Muscle of leg (tissue), 11 donors: ENCODE measurements around the gene SYPL2. TPM values are rescaled to one million over a fixed set of nuclear protein-coding genes. Genes with fewer than 3 reads are reported as not detected.

ENCODE experiments used
- DNase-seq: peaks from one replicate; pipeline ENCODE4 v3.0.0; 2013
- H3K27ac ChIP-seq: one replicate; pipeline ENCODE4 v1.5.1; 2013; ENCODE audit warnings: mild to moderate bottlenecking, low read length, control low read depth
- H3K27me3 ChIP-seq: one replicate; pipeline ENCODE4 v1.6.1; 2013; ENCODE audit warnings: low read length; ENCODE audit not compliant: control insufficient read depth, insufficient read depth
- H3K36me3 ChIP-seq: one replicate; pipeline ENCODE4 v1.6.1; 2013; ENCODE audit warnings: low read length; ENCODE audit not compliant: control insufficient read depth, insufficient read depth
- H3K4me1 ChIP-seq: one replicate; pipeline ENCODE4 v1.6.1; 2013; ENCODE audit warnings: low read length; ENCODE audit not compliant: control insufficient read depth, insufficient read depth
- H3K4me3 ChIP-seq: one replicate; pipeline ENCODE4 v1.5.1; 2013; ENCODE audit warnings: low read length, control low read depth
- H3K9me3 ChIP-seq: replicated peaks from 2 replicates; pipeline ENCODE4 v1.6.1; 2013; ENCODE audit warnings: low read depth, low read length; ENCODE audit not compliant: control insufficient read depth
- WGBS: methylation state at CpG from one replicate; pipeline ENCODE4 v1.1.5; 2013; ENCODE audit warnings: missing lambda C conversion rate; ENCODE audit not compliant: insufficient coverage; 5-methylcytosine and 5-hydroxymethylcytosine counted together
- polyA plus RNA-seq, 8 donors: library from polyadenylated mRNA; unstranded; fragments of 120-200 nt; gene quantifications; one replicate each; pipeline versions ENCODE4 v1.2.1 to v1.2.3, GENCODE V29; 2013; ENCODE audit warnings: inconsistent platforms in 1 of 8, low replicate concordance in 1 of 8; ENCODE audit not compliant: insufficient read length in 8 of 8, insufficient read depth in 1 of 8
- total RNA-seq: library from RNA; stranded (reverse); fragments of 120-200 nt; gene quantifications from one replicate; pipeline ENCODE4 v1.2.4, GENCODE V29; 2013

SYPL2 gene
- total and polyA plus RNA-seq, 9 donors: 57.3 to 258 (median 195) TPM

GRCh38 chr1:109488201-109488600 is 21.9 kb downstream of the SYPL2 start:
- Histone ChIP-seq H3K4me3 (no peak overlapping the region), H3K27ac (no peak overlapping the region), H3K4me1 (peaks cover 24% of the 10 kb centered on the region), H3K27me3 (no peaks in the 10 kb centered on the region), H3K9me3 (no peaks in the 10 kb centered on the region), H3K36me3 (peaks cover 66% of the 10 kb centered on the region)
- WGBS: 78% methylated on average over 4 of the region's 5 CpGs
- no peak for DNase-seq

- H3K9me3 ChIP-seq: no peaks in the 10 kb centered on the region
- no peak overlapping the region for H3K27ac ChIP-seq
- 92% methylated on average over 11 of the region's 12 CpGs for WGBS
- H3K4me3 ChIP-seq: no peak overlapping the region
- no peak for DNase-seq
- H3K36me3 ChIP-seq: peaks cover 66% of the 10 kb centered on the region
- no peaks in the 10 kb centered on the region for H3K27me3 ChIP-seq
- H3K4me1 ChIP-seq: peaks cover 27% of the 10 kb centered on the region
Observed at GRCh38 chr1:109488696-109489095, 22.4 kb downstream of the SYPL2 start.

GRCh38 chr1:109490029-109490933 is 23.9 kb downstream of the SYPL2 start:
- Histone ChIP-seq H3K36me3 (peaks cover 68% of the 10 kb centered on the region), H3K4me1 (peaks cover 26% of the 10 kb centered on the region), H3K27me3 (no peaks in the 10 kb centered on the region), H3K27ac (no peak overlapping the region), H3K4me3 (no peak overlapping the region), H3K9me3 (no peaks in the 10 kb centered on the region)
- WGBS: 78% methylated on average over 6 of the region's 11 CpGs
- DNase-seq: peak; percentile 79

GRCh38 chr1:109490934-109491302 is 24.6 kb downstream of the SYPL2 start:
- no peaks in the 10 kb centered on the region for H3K27me3 ChIP-seq
- peaks cover 72% of the 10 kb centered on the region for H3K36me3 ChIP-seq
- H3K4me1 ChIP-seq: peaks cover 24% of the 10 kb centered on the region
- no peaks in the 10 kb centered on the region for H3K9me3 ChIP-seq
- DNase-seq: no peak
- 75% methylated on average over 5 of the region's 11 CpGs for WGBS
- H3K4me3 ChIP-seq: no peak overlapping the region
- no peak overlapping the region for H3K27ac ChIP-seq

- Histone ChIP-seq H3K27me3 (no peaks in the 10 kb centered on the region), H3K4me1 (peaks cover 24% of the 10 kb centered on the region), H3K4me3 (no peak overlapping the region), H3K9me3 (no peaks in the 10 kb centered on the region), H3K27ac (no peak overlapping the region), H3K36me3 (peaks cover 73% of the 10 kb centered on the region)
- WGBS: 100% methylated on average over 6 of the region's 8 CpGs
- no peak for DNase-seq
Observed at GRCh38 chr1:109491372-109491771, 25.0 kb downstream of the SYPL2 start.

GRCh38 chr1:109492779-109493178 is 26.4 kb downstream of the SYPL2 start:
- Histone ChIP-seq H3K9me3 (no peaks in the 10 kb centered on the region), H3K27me3 (no peaks in the 10 kb centered on the region), H3K36me3 (peaks cover 72% of the 10 kb centered on the region), H3K4me1 (peaks cover 33% of the 10 kb centered on the region), H3K4me3 (no peak overlapping the region), H3K27ac (no peak overlapping the region)
- WGBS: 42% methylated on average over 4 of the region's 4 CpGs
- no peak for DNase-seq

GRCh38 chr1:109493227-109493626 is 26.9 kb downstream of the SYPL2 start:
- Histone ChIP-seq H3K9me3 (no peaks in the 10 kb centered on the region), H3K4me1 (peaks cover 37% of the 10 kb centered on the region), H3K27ac (peak overlapping the region; percentile 67), H3K36me3 (peaks cover 68% of the 10 kb centered on the region), H3K4me3 (no peak overlapping the region), H3K27me3 (no peaks in the 10 kb centered on the region)
- DNase-seq: no peak
- 35% methylated on average over 3 of the region's 4 CpGs for WGBS

GRCh38 chr1:109493805-109494539 is 27.6 kb downstream of the SYPL2 start, which contains the start of gene CYB561D1:
Gene CYB561D1, plus strand, starts transcription at chr1:109494094. Its CDS starts 46 bp downstream, at chr1:109494140.
- H3K9me3 ChIP-seq: no peaks in the 10 kb centered on the region
- no peaks in the 10 kb centered on the region for H3K27me3 ChIP-seq
- H3K36me3 ChIP-seq: peaks cover 60% of the 10 kb centered on the region
- H3K4me1 ChIP-seq: peaks cover 42% of the 10 kb centered on the region
- H3K27ac ChIP-seq: peak within 1 kb of the TSS; percentile 78
- peak within 1 kb of the TSS; percentile 95 for H3K4me3 ChIP-seq
- DNase-seq: peak; percentile 93
- WGBS: under 1% methylated on average over 40 of the region's 44 CpGs

GRCh38 chr1:109495738-109496137 is 29.4 kb downstream of the SYPL2 start:
- no peak for DNase-seq
- Histone ChIP-seq H3K27ac (no peak overlapping the region), H3K27me3 (no peaks in the 10 kb centered on the region), H3K9me3 (no peaks in the 10 kb centered on the region), H3K4me3 (no peak overlapping the region), H3K36me3 (peaks cover 56% of the 10 kb centered on the region), H3K4me1 (peaks cover 52% of the 10 kb centered on the region)
- 91% methylated on average over 7 of the region's 7 CpGs for WGBS

- H3K27ac ChIP-seq: peak overlapping the region; percentile 60
- H3K4me3 ChIP-seq: no peak overlapping the region
- peaks cover 56% of the 10 kb centered on the region for H3K4me1 ChIP-seq
- WGBS: 63% methylated on average over 4 of the region's 9 CpGs
- DNase-seq: no peak
- peaks cover 51% of the 10 kb centered on the region for H3K36me3 ChIP-seq
- H3K27me3 ChIP-seq: no peaks in the 10 kb centered on the region
- no peaks in the 10 kb centered on the region for H3K9me3 ChIP-seq
Observed at GRCh38 chr1:109497449-109498160, 31.3 kb downstream of the SYPL2 start.
